ENCODE results near the gene BCL2. TPM values are rescaled to one million over a fixed set of nuclear protein-coding genes. Genes with fewer than 3 reads are reported as not detected.
A peak's percentile ranks its signal among the peaks of the same experiment; 100 is the strongest.

BCL2 gene
- total RNA-seq, 1 donor from 2014 or later, result 39.1 TPM

- H3K9me3 ChIP-seq (ENCODE audit: control insufficient read depth in 3 of 3, low read length in 3 of 3), result no peaks in the 10 kb centered on the region
- H3K27ac ChIP-seq (ENCODE audit: low read depth, low read length), result peak overlapping the region; percentile 74
- peak overlapping the region in 2 of 3 donors; percentile 1 to 40 for H3K9ac ChIP-seq (ENCODE audit: low read depth in 1 of 3, low read length in 3 of 3)
- peaks cover 21 to 41% (median 26%) of the 10 kb centered on the region in 3 donors for H3K4me1 ChIP-seq (ENCODE audit: control insufficient read depth in 3 of 3, insufficient read depth in 3 of 3, low read length in 3 of 3)
- no peak overlapping the region for H3K4me3 ChIP-seq (ENCODE audit: low read length in 3 of 3)
- peaks cover 0 to 2% (median 0%) of the 10 kb centered on the region in 3 donors for H3K36me3 ChIP-seq (ENCODE audit: control insufficient read depth in 3 of 3, insufficient read depth in 3 of 3, low read length in 3 of 3)
- H3K27me3 ChIP-seq (ENCODE audit: control insufficient read depth in 3 of 3, insufficient read depth in 3 of 3, low read length in 3 of 3), result no peaks in the 10 kb centered on the region
Observed at GRCh38 chr18:63260380-63260754, 59.2 kb downstream of the BCL2 start.

GRCh38 chr18:63259567-63260379, 59.8 kb downstream of the BCL2 start:
- Histone ChIP-seq H3K27ac (ENCODE audit: low read depth, low read length) (peak overlapping the region; percentile 74), H3K27me3 (ENCODE audit: control insufficient read depth in 3 of 3, insufficient read depth in 3 of 3, low read length in 3 of 3) (no peaks in the 10 kb centered on the region), H3K9me3 (ENCODE audit: control insufficient read depth in 3 of 3, low read length in 3 of 3) (no peaks in the 10 kb centered on the region)

DNA sequence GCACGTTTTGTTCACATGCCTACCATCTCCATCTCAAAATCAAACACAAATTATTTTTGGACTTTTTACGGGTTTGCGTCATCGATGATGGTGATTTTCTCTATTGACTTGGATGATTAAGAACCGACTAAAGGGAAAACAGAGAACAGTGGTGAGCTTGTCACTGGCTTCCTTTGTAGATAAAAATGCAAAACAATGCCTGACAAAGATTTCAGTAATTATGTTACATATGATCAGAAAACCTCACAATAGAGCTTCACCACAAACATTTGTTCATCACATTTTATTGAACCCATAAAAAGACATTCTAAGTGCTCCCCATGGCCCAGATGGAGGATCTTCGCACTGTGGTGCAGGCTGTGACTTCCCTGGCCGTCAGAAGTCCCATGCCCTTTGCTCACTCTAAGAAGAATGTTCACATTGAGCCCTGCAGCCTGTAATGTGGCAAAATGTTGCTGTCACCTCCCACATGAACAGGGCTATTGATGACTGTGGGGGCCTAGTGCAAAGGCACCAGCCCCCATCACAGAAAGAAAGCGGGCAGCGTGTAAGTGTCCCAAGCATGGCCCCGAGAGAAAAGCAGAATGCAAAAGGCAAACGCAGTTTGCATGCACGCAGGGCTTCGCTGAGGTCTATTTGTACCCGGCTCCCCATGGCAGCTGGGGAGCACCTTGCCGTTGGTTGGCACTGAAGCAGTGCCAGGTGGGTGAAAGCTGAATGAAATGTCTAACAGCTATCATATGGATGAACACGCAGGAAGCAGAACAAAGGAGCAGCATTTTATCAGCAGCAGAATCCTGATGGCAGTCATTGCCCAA, 60.6 kb downstream of the BCL2 start:
- H3K36me3 ChIP-seq (ENCODE audit: control insufficient read depth in 3 of 3, insufficient read depth in 3 of 3, low read length in 3 of 3), result peaks cover 0 to 2% (median 0%) of the 10 kb centered on the region in 3 donors
- no peak overlapping the region for H3K4me3 ChIP-seq (ENCODE audit: low read length in 3 of 3)
- H3K27ac ChIP-seq (ENCODE audit: low read depth, low read length), result no peak overlapping the region
- H3K9ac ChIP-seq (ENCODE audit: low read depth in 1 of 3, low read length in 3 of 3), result peak overlapping the region in 1 of 3 donors; percentile 37
- no peaks in the 10 kb centered on the region for H3K27me3 ChIP-seq (ENCODE audit: control insufficient read depth in 3 of 3, insufficient read depth in 3 of 3, low read length in 3 of 3)
- H3K4me1 ChIP-seq (ENCODE audit: control insufficient read depth in 3 of 3, insufficient read depth in 3 of 3, low read length in 3 of 3), result peaks cover 19 to 44% (median 30%) of the 10 kb centered on the region in 3 donors
- H3K9me3 ChIP-seq (ENCODE audit: control insufficient read depth in 3 of 3, low read length in 3 of 3), result no peaks in the 10 kb centered on the region

More at GRCh38 chr18:63259567-63260379, 59.8 kb downstream of the BCL2 start:
- H3K4me1 ChIP-seq (ENCODE audit: control insufficient read depth in 3 of 3, insufficient read depth in 3 of 3, low read length in 3 of 3), result peaks cover 18 to 43% (median 29%) of the 10 kb centered on the region in 3 donors
- H3K36me3 ChIP-seq (ENCODE audit: control insufficient read depth in 3 of 3, insufficient read depth in 3 of 3, low read length in 3 of 3), result peaks cover 0 to 2% (median 0%) of the 10 kb centered on the region in 3 donors
- H3K9ac ChIP-seq (ENCODE audit: low read depth in 1 of 3, low read length in 3 of 3), result no peak overlapping the region
- H3K4me3 ChIP-seq (ENCODE audit: low read length in 3 of 3), result no peak overlapping the region

DNA sequence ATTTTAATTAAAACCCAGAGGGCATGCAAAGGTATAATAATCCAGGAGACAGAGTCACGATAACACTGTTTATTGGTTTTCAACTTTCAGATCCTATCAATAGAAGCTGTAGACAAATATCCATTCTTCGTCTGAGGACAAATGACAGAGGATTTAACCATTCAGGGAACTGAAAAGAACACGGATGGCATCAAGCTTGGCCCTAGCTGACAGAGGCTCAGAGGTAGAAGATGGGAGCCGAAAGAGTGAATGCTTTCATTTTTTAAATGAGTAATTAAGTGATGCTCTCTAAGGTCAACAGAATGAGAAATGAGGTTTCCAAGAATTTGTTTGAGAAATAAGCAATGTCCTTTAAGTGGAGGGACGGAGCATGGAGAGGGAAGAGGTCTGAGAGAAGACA, 62.1 kb downstream of the BCL2 start:
- Histone ChIP-seq H3K4me3 (ENCODE audit: low read length in 3 of 3) (no peak overlapping the region), H3K36me3 (ENCODE audit: control insufficient read depth in 3 of 3, insufficient read depth in 3 of 3, low read length in 3 of 3) (peaks cover 0 to 2% (median 0%) of the 10 kb centered on the region in 3 donors), H3K4me1 (ENCODE audit: control insufficient read depth in 3 of 3, insufficient read depth in 3 of 3, low read length in 3 of 3) (peaks cover 15 to 38% (median 24%) of the 10 kb centered on the region in 3 donors), H3K9me3 (ENCODE audit: control insufficient read depth in 3 of 3, low read length in 3 of 3) (no peaks in the 10 kb centered on the region), H3K9ac (ENCODE audit: low read depth in 1 of 3, low read length in 3 of 3) (no peak overlapping the region), H3K27ac (ENCODE audit: low read depth, low read length) (no peak overlapping the region), H3K27me3 (ENCODE audit: control insufficient read depth in 3 of 3, insufficient read depth in 3 of 3, low read length in 3 of 3) (no peaks in the 10 kb centered on the region)

- Histone ChIP-seq H3K27me3 (ENCODE audit: control insufficient read depth in 3 of 3, insufficient read depth in 3 of 3, low read length in 3 of 3) (no peaks in the 10 kb centered on the region), H3K9ac (ENCODE audit: low read depth in 1 of 3, low read length in 3 of 3) (no peak overlapping the region), H3K27ac (ENCODE audit: low read depth, low read length) (no peak overlapping the region), H3K4me3 (ENCODE audit: low read length in 3 of 3) (no peak overlapping the region), H3K4me1 (ENCODE audit: control insufficient read depth in 3 of 3, insufficient read depth in 3 of 3, low read length in 3 of 3) (peaks cover 8 to 32% (median 18%) of the 10 kb centered on the region in 3 donors), H3K9me3 (ENCODE audit: control insufficient read depth in 3 of 3, low read length in 3 of 3) (no peaks in the 10 kb centered on the region), H3K36me3 (ENCODE audit: control insufficient read depth in 3 of 3, insufficient read depth in 3 of 3, low read length in 3 of 3) (peaks cover 0 to 2% (median 0%) of the 10 kb centered on the region in 3 donors)
Observed at GRCh38 chr18:63255435-63255834, 64.1 kb downstream of the BCL2 start.

- H3K4me1 ChIP-seq (ENCODE audit: control insufficient read depth in 3 of 3, insufficient read depth in 3 of 3, low read length in 3 of 3), result peaks cover 8 to 26% (median 18%) of the 10 kb centered on the region in 3 donors
- no peak overlapping the region for H3K27ac ChIP-seq (ENCODE audit: low read depth, low read length)
- H3K4me3 ChIP-seq (ENCODE audit: low read length in 3 of 3), result peak overlapping the region in 1 of 3 donors; percentile 16
- no peak overlapping the region for H3K9ac ChIP-seq (ENCODE audit: low read depth in 1 of 3, low read length in 3 of 3)
- no peaks in the 10 kb centered on the region for H3K9me3 ChIP-seq (ENCODE audit: control insufficient read depth in 3 of 3, low read length in 3 of 3)
- H3K27me3 ChIP-seq (ENCODE audit: control insufficient read depth in 3 of 3, insufficient read depth in 3 of 3, low read length in 3 of 3), result no peaks in the 10 kb centered on the region
- H3K36me3 ChIP-seq (ENCODE audit: control insufficient read depth in 3 of 3, insufficient read depth in 3 of 3, low read length in 3 of 3), result peaks cover 0 to 2% (median 0%) of the 10 kb centered on the region in 3 donors
Observed at GRCh38 chr18:63254716-63255399, 64.7 kb downstream of the BCL2 start.

DNA sequence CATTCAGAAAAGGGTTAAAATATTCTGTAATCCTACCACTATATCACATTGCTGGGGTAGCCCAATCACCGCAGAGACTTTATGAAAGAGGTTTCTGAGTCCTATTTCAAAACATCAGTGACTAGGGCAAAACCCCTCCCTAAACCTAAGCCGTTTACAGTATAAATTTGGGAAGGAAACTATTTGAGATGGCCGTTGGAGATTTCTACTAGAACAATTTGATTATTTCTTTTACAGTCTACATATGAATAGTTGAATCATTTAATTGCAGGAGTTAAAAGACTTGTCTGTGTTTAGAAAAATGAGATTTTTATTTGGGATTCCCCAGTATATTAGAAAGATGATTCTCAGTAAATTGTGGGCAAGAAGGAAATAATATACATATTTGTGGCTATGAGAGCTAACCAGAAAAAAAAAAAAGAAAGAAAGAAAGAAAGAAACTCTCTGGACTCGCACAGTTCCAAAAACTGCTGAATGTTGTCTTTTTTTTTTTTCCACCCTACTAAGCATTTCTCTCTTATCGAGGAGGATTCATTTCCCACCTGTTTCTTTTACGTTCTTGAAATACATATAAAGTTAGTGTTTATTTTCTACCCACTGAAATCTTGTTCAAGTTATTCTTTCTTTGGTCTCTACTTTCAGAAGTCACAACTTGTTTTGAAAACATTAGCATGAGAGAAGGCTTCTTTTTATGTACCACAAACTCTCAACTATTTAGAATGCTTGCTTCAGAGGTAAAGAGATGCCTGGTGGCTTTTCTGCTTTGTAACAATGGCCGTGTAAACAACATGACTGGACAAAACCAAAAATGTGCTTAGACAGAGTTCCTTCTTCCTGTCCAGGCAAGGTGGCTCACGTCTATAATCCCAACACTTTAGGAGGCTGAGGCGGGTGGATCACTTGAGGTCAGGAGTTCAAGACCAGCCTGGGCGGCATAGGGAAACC, 65.9 kb downstream of the BCL2 start:
- Histone ChIP-seq H3K4me1 (ENCODE audit: control insufficient read depth in 3 of 3, insufficient read depth in 3 of 3, low read length in 3 of 3) (peaks cover 8 to 16% (median 14%) of the 10 kb centered on the region in 3 donors), H3K9ac (ENCODE audit: low read depth in 1 of 3, low read length in 3 of 3) (peak overlapping the region; percentile 32 to 70 (median 68)), H3K27me3 (ENCODE audit: control insufficient read depth in 3 of 3, insufficient read depth in 3 of 3, low read length in 3 of 3) (no peaks in the 10 kb centered on the region), H3K4me3 (ENCODE audit: low read length in 3 of 3) (peak overlapping the region; percentile 17 to 49 (median 44)), H3K27ac (ENCODE audit: low read depth, low read length) (peak overlapping the region; percentile 37), H3K36me3 (ENCODE audit: control insufficient read depth in 3 of 3, insufficient read depth in 3 of 3, low read length in 3 of 3) (no peaks in the 10 kb centered on the region), H3K9me3 (ENCODE audit: control insufficient read depth in 3 of 3, low read length in 3 of 3) (no peaks in the 10 kb centered on the region)

DNA sequence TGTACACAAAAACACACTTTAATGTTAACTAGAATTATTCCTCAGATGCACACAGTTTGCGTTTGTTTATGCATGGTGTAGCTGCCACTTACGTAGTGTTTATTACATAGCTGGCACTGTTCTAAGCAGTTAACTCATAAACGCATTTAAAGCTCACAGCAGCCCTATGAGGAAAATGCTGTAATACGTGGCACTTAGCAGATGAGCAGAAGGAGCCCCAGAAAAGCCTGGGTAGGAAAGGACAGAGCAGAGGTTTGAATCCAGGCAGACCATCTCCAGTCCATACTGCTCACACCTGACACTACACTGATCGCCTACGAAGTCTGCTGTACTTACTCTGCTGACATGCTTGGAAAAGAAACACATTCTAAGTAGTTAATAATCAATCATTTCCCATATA, 66.6 kb downstream of the BCL2 start:
- H3K4me1 ChIP-seq (ENCODE audit: control insufficient read depth in 3 of 3, insufficient read depth in 3 of 3, low read length in 3 of 3), result peaks cover 8 to 18% (median 16%) of the 10 kb centered on the region in 3 donors
- peak overlapping the region; percentile 32 to 70 (median 68) for H3K9ac ChIP-seq (ENCODE audit: low read depth in 1 of 3, low read length in 3 of 3)
- no peaks in the 10 kb centered on the region for H3K36me3 ChIP-seq (ENCODE audit: control insufficient read depth in 3 of 3, insufficient read depth in 3 of 3, low read length in 3 of 3)
- H3K9me3 ChIP-seq (ENCODE audit: control insufficient read depth in 3 of 3, low read length in 3 of 3), result no peaks in the 10 kb centered on the region
- peak overlapping the region; percentile 17 to 49 (median 44) for H3K4me3 ChIP-seq (ENCODE audit: low read length in 3 of 3)
- no peaks in the 10 kb centered on the region for H3K27me3 ChIP-seq (ENCODE audit: control insufficient read depth in 3 of 3, insufficient read depth in 3 of 3, low read length in 3 of 3)
- H3K27ac ChIP-seq (ENCODE audit: low read depth, low read length), result peak overlapping the region; percentile 37

DNA sequence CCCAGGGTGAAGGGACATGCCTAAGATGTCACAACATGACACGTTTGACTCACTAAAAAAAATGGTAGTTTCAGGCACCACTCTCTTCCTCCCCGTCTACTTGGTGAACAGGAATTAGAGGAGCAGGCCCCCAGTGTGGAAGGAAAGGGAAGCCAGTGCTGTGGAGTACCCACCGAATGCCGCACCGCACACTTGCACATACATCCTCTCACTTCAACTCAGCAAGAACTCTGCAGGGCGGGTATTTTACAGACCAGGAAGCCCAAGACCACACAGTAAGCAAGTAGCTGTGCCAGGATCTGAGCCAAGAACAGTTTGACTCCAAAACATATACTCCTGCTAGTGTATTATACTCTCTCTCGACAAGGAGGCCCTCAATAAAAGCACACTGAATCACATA, 69.8 kb downstream of the BCL2 start:
- Histone ChIP-seq H3K9ac (ENCODE audit: low read depth in 1 of 3, low read length in 3 of 3) (no peak overlapping the region), H3K36me3 (ENCODE audit: control insufficient read depth in 3 of 3, insufficient read depth in 3 of 3, low read length in 3 of 3) (no peaks in the 10 kb centered on the region), H3K9me3 (ENCODE audit: control insufficient read depth in 3 of 3, low read length in 3 of 3) (no peaks in the 10 kb centered on the region), H3K4me1 (ENCODE audit: control insufficient read depth in 3 of 3, insufficient read depth in 3 of 3, low read length in 3 of 3) (peaks cover 8 to 17% (median 14%) of the 10 kb centered on the region in 3 donors), H3K4me3 (ENCODE audit: low read length in 3 of 3) (no peak overlapping the region), H3K27me3 (ENCODE audit: control insufficient read depth in 3 of 3, insufficient read depth in 3 of 3, low read length in 3 of 3) (no peaks in the 10 kb centered on the region), H3K27ac (ENCODE audit: low read depth, low read length) (no peak overlapping the region)

All from skeletal muscle tissue (tissue), 4 donors.